A204.1 (cell line): ENCODE results near the gene MALL.
A peak's percentile ranks its signal among the peaks of the same experiment; 100 is the strongest.
"Not testable (repeated sequence)": the region's sequence is repeated elsewhere in the genome, so short reads cannot be mapped to it uniquely, and the experiment has no call there.

Source experiments
- FAIRE-seq: peaks from 2 replicates; lab custom pipeline; 2012; peaks lifted over from hg19 to GRCh38; lab: Jason Lieb, UNC

MALL gene

DNA sequence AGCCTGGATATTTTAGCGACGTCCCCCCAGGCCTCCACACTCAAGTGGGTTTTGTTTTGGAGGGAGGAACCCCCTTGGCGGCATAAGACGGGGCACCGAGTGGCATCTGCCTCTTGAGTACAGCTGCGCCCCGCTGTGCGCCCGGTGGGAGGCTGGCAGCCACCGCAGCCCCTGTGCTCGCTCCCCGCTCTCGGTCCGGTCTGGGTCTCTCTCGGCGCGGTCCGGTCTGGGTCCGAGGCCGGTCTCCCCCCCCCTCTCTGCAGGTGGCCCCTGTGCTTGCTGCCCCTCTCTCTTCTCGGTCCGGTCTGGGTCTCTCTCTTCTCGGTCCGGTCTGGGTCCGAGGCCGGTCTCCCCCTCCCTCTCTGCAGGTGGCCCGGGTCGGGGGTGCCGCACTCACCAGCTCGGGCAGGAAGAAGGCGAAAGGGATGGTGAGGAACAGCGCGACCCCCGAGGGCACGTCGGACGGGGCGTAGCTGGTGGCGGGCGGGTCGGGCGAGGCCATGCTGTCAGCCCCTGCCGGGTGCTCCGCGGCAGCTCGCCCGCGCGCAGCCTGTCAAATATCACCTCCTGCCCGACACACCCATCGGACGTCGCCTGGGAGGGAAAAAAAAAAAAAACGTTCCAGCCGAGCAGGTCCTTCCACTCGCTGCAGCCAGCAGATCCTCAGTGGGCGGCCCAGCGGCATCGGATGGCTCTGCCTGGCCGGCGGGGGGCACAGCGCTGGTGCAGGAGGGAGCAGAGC is at the start of gene MALL:
Gene MALL (minus strand): TSS at position 532 of the 742 bp plus-strand sequence. CDS start 30 bp downstream, at position 502.
- FAIRE-seq, result no peak

DNA sequence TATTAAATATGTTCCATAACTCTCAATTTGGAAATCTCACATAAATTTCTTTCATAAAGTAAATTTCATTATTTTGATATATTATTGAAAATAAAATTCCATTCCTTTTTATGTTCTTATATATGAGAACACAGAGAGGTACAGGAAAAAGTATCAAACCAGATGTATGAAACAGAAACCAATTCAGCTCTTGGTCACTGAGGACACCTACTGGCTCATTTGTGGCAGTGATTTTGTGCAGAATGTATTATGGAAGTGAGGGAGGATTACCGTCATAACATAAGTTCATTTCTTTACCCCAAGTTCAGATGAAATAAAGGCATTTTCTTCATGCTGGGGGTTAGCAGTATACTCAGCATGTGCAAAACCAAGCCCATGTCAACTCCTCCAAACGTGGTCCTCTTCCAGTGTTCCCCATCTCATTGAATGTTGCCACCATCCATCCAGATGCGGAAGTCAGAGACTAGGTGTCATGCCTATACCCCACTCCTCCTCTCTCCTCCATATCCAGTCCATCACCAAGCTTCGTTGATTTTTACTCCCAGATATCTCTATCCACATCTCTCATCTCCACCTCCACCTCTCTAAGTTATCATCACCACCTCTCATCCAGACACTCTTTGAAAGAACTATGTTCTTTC is 41.7 kb upstream of the MALL start:
- peak; percentile 99 for FAIRE-seq

DNA sequence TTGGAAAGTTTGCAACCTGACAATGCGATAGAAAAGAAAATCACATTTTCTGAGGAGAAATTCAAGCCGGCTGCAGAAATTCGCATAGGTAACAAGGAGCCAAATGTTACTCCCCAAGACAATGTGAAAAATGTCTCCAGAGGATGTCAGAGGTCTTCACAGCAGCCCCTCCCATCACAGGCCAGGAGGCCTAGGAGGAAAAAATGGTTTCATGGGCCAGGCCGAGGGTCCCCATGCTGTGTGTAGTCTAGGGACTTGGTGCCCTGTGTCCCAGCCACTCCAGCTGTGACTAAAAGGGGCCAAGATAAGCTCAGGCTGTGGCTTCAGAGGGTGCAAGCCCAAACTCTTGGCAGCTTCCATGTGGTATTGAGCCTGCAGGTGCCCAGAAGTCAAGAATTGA is 39.2 kb upstream of the MALL start:
- FAIRE-seq, result not testable (repeated sequence)

DNA sequence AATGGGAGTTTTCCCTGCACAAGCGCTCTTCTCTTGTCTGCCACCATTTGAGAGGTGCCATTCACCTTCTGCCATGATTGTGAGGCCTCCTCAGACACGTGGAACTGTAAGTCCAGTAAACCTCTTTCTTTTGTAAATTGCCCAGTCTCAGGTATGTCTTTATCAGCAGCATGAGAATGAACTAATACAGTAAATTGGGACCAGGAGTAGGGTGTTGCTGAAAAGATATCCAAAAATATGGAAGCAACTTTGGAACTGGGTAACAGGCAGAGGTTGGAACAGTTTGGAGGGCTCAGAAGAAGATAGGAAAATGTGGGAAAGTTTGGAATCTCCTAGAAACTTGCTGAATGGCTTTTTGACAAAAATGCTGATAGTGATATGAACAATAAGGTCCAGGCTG is 38.6 kb upstream of the MALL start:
- not testable (repeated sequence) for FAIRE-seq

DNA sequence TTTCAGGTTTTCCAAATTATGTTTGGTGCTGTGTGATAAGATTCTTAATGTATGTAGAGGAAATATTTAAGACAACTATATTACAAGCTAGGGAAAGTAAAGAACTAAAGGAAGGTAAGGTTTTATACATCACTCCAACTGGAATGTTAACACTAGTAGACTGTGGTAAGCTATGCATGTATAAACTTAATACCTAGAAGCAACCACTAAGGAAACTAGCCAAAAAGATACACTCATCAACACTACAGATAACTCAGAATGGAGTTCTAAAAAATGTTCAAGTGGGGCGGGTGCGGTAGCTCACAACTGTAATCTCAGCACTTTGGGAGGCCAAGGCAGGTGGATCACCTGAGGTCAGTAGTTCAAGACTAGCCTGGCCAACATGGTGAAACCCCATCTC is 37.8 kb upstream of the MALL start:
- FAIRE-seq, result no peak

DNA sequence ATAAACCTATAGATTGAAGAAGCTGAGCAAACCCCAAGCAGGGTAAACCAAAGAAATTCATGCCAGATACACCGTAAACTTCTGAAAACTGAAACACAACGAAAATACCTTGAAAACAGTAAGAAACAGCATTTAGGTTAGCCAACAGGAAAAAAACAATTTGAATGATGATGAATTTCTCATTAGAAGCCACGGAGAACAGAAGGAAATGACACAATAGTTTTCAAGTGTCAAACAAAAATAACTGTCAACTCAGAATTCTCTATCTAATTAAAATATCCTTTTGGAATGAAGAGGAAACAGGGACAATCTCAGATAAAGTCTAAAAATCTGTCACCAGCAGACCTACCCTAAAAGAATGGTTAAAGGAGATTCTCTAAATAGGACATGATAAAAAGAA is 37.3 kb upstream of the MALL start:
- no peak for FAIRE-seq

DNA sequence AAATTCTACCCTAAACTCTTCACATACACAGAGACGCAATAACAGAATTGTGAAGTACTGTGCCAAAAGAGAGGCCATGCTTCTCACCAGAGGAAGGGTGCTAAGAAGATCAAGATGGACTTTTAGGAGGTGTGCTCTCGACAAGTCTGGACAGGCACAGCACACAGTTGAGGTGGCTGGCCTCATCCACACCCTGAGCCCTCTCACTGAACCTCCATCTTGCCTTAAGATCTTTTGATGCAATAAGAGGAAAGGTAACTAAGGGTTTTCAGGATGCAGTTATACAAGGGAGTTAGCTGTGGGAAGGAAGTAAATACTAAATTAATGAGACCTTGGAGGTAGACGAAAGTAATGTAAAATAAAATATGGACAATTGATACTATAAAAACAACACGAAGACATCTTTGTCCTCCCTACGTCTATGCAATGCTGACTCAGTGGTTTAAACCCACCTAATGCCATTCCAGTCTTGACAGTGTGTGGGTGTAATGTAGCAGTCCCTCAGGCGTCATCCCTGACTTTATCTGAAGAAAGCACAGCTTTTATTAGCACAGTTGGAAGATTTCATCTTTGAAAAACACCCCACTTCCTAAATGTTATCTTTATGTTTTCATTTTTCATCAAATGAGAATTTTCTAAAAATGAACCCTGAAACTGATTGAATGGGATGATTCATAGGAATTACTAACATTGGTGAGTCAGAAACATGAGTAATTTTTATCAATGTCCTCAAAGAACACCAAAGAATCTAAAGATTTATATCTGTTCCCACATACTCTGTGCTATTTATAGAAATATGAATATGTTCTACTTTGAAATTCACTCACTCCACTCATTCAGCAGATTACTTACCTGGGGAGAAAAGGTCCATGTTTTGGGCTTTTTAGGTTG is 34.0 kb upstream of the MALL start:
- FAIRE-seq, result no peak

DNA sequence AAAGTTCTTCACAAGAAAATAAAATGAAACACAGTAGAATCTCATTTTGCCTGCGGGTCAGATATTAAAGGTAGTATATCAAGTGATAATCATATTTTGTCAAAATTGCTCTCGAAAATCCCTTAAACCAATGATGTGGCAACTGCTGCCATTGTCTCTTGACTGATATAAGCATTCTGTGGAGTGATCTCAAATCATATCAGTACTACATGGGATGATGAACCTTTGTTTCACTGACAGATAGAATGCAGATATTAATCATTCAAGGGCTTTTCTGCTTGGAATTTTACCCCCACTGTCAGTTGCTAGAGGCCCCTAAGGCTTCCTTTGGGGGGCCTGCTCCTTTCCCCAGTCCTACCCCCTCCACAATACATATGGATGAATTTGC is 31.3 kb upstream of the MALL start:
- no peak for FAIRE-seq

DNA sequence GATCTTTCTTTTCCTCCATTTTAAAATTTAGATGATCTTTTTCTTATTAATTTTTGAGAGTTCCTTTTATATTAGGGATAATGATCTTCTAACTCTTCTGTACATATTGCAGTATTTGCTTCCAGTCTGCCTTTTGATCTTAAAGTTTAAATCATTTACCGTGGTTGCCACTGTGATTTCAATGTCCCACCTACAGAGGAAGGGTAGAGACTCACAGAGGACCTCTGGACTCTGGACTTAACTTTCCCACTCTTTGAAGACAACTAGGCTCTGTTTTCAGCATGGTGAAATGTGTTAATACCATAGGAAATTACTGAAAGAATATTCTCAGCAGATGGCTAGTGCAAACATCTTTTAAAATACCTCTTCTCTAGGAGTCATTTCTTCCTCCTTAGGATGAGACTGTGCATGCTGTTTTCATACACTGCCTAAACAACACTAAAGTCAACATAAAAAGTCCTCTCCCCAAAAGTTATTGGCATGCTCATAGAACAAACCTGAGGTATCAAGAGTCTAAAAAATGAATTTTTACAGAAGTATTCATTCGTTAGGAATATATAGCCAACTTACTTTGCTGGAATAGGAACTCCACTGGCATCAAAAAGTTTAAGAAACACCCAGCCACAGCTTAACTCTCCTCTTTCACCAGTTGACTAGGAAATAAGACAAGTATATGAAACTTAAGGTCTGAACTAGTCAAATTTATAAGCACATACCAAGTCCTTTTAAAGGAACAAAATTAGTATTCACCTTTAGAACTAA is 30.7 kb upstream of the MALL start:
- FAIRE-seq, result no peak

DNA sequence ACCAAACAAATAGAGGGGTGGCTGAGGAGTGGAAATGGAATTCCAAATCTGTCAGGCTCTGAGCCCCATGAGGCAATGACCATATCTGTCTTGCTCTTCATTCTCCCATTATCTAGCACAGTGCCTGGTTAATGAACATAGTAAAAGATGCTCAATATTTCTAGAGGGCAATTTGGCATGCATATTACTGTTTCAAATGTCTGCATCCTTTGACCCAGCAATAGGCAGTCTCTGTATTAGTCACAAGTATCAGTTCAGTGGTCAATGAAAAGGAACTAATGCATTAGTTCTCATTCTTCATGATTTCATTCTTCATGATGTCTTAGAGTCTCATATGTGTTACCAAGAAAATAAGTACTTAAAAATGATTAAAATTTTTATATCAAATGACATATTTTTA is 28.4 kb upstream of the MALL start:
- no peak for FAIRE-seq

DNA sequence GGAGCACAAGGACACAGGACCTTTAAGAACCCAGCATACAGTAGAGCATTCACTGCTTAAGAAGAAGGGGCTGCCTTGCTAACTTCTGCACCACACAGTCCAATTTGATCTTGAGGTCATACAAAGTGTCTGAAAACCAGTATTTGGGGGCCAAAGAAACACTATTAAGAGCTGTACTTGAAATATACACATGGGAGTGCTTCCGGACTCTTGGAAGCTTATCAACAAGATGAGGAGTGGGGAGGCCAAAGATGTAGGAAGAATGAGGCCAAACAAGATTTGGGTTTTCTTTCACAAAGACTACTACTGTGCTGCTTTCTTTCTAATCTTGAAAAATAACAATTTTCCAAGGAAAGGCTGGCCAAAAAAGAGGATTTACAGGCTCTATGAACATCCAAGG is 24.8 kb upstream of the MALL start:
- no peak for FAIRE-seq

DNA sequence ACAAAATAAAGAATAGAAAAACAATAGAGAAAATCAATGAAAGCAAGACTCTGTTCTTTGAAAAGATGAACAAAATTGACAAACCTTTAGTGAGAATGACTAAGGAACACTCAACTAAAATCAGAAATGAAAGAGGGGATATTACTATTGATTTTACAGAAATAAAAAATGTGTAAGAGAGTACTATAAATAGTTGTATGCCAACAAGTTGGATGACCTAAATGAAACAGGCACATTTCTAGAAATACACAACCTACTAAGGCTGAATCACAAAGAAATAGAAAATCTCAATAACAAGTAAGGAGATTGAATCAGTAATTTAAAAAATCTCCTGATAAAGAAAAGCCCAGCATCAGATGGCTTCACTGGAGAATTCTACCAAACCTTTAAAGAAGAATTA is 18.4 kb upstream of the MALL start:
- FAIRE-seq, result no peak

DNA sequence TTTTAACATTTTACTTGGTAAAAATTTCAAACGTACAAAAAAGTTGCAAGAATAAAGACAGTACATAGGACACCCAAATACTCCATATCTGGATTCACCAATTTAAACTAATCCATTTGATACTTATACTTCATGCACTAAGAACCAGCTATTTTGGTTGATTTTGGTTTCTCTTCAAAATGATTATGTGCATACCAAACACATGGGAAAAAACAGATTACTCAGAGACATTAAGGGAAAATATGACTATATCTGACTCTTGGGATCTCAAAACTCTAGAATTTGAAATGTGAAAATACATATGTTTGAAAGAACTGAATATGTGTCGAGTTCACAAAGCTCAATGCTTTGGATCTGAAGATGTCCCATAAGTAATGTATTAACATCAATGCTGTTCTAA is 15.5 kb upstream of the MALL start:
- peak; percentile 6 for FAIRE-seq

DNA sequence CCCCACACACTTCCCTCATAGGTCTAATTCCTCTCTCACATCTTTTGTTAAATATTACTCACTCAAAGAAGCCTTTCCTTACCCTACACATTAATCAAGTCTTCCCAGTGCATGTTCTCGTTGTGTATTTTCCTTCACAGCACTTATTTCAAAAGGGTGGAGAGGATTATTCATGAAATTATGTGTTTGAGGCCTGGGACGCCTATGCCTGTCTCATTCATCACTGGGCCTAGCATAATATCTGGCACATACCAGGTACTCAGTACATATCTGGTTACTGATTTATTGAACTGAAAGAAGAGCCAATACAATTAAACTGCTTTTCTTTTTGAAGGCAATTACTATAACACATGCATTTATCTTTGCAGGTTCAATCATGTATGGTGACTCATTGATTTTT is 15.1 kb upstream of the MALL start:
- no peak for FAIRE-seq

DNA sequence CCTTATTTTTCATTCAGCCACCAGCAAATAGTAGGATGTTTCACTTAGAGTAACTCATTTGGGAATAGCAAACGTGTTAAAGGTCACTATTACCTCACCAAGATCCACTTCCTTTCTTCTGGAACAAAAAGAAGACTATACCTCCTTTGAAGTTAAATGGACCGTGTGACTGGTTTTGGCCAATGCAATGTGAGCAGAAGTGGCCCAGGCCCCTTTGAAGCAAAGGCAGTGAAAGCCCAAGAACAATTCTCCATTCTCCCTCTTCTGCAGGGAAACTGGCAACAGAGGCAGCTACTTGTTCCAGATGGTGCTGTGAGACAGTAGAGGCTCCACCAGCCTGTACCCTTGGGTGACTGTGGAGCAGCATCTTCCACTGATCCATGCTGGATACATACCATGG is 11.3 kb upstream of the MALL start:
- no peak for FAIRE-seq

DNA sequence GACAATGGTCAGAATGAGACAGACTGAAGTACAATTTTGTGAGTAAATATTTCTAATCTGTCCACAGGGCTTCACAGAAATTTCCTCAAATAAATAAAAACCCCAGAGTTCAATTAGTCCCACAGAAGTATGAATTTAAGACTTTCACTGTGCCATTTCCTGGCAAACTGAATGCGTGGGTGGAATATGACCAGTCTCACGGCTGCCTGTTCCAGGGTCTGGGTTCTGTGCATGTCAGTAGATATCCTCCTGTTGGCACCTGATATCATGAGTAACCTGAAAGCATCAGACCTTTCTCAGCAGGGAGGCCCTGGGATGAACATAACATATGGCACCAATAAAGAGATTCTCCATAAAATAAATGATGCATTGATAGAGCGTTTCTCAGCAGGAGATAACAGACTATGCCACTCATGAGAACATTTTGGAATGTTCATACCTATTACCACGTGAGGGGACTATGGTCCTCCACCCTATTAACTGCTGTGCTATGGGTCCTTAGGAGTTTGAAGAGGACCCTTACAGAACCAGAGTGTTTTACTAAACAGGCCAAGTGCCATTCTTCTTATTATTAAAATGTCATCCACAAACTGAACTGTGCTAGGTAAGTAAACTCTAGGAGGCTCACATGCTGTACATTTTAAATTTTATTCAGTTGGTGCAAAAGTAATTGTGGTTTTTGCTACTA is 10.6 kb upstream of the MALL start:
- FAIRE-seq, result no peak

DNA sequence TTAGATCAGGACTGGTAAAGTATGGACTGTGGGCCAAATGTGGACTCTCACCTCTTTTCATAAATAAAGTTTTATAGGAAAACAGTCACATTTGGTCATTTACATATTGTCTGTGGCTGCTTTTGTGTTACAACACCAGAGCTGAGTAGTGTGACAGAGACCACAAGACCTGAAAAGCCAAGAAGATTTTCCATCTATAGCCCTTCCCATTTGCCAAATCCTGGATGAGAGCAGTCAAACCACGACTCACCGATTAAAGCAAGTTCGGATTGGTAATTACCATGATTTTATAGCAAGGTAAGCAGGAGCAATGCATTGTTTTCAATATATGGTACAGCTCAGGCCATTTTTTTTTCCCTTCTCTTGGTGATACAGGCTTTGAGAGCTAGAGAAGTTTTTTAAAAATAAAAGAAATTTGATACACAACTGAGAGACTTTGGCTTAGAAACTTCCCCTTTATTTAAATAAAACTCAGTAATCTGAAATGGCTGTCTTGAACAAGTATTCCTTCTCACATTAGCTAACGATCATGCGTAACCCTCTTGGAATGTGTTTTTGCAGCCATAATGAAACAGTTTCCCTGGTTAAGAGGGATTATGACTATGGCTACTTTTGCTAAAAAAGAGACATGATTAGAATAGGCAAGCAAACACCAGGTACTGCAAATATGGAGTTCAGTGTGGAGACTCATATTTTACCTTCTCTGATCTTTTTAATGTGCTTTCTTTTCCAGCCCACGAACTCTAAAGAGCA is 9.5 kb upstream of the MALL start:
- FAIRE-seq, result no peak

DNA sequence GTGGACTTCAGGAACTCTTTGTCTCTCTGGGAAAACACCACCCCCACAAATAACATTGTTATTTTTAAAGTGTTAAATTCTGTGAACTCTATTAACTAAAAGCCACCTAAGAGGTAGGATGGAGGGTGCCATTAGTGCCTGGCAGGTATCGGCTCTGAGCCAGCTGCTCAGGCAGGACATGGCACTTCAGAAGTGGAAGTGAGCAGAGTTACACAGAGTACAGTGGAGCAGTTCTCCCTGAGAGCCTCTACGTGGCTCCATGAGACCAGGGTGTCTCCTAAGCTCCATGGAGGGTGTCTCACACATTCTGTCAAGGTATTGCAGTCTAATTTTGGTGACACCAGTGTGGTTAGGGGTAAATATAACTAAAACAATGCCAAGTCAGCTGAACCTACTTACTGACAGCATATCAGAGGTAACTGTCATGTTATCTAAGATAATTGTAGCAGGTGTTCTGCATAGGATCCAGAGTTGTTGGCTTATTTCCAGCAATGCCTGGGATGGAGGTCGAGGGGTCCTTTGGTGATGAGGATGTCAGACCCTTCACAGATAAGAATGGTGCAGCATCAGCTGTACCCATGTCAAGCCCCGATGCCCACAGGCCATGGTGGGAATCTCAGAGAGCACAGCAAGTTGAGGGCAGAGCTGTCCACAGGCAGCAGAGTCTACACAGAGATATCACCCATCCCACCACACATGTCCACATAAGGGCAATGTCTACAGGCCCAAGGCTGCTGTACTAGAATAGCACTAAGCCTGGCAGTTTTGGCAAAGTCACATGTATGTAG is 8.6 kb upstream of the MALL start:
- no peak for FAIRE-seq

DNA sequence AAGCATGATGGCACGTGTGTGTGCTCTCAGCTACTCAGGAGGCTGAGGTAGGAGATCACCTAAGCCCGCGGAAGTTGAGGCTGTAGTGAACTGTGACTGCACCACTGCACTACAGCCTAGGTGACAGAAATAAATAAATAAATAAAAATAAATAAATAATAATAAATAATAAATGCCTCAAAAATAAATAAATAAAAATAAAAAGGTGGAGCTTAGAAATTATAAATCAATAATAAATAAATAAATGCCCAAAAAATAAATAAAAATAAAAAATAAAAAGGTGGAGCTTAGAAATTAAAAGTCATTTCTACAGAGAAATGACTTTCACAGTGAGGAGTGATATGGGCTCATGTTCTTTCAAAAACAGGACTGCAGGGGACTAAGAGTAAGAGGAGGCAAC is 6.0 kb upstream of the MALL start:
- peak; percentile 61 for FAIRE-seq

DNA sequence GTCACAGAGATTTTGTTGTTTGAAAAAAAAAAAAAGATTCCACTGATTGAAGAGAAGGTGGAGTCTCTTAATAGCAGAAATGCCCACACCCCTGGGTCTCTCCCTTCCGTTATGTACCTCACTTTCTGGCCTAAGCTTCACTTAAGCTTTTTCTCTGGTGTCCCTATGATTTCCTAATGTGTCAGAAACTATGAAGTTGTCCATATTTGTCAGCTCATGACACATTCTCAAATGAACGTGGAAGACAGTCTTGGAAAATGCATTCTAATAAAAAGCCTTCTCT is 5.4 kb upstream of the MALL start:
- FAIRE-seq, result no peak
